ENCODE data around the gene ZNF366. TPM values are rescaled to one million over a fixed set of nuclear protein-coding genes. Genes with fewer than 3 reads are reported as not detected.
A peak's percentile ranks its signal among the peaks of the same experiment; 100 is the strongest.

Gene ZNF366
- total and polyA plus RNA-seq, 3 donors from 2014 or later, result 0.96 to 2.2 (median 1.4) TPM

DNA sequence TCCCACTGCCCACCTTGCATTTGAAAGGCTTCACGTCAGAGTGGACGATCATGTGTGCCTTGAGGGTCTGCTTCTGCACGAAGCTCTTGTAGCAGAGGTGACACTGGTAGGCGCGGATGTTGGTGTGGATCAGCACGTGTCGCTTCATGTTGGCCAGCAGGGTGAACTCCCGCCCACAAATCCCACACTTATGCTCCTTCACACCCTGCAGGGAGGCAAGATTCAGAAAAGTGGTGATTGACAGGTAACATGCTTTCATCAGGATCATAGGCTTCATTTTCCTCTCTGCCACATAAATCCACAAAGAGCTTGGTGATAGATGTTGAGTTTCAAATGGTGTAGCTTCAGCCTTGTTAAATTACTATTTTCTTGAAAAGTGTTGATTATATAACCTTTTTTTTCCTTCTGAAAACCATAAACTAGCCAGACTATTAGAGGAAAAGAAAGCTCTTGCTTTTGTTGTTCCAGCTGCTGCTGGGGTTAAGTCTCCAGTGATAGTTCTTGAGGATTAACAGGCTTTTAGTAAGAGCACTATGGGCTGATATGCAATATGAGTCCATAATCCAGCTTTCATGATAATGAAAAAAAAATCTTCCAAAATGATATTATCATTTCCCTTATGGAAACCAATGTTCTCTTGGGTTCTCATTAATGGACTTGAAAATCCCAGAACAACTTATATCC lies 50.7 kb downstream of the ZNF366 start:
- Histone ChIP-seq H3K9me3 (no peaks in the 10 kb centered on the region), H3K27me3 (no peaks in the 10 kb centered on the region), H3K4me3 (no peak overlapping the region), H3K36me3 (ENCODE audit: low read depth, missing control alignments) (no peaks in the 10 kb centered on the region), H3K27ac (no peak overlapping the region), H3K4me1 (peaks cover 20% of the 10 kb centered on the region)
- intact Hi-C loops (cut with DNase I; ENCODE audit: low total_unique reads), result no loop called here
- TF ChIP-seq POLR2A (IDR thresholded peaks at IDR 0.05), result no peak
- TF ChIP-seq, protein P1, sequence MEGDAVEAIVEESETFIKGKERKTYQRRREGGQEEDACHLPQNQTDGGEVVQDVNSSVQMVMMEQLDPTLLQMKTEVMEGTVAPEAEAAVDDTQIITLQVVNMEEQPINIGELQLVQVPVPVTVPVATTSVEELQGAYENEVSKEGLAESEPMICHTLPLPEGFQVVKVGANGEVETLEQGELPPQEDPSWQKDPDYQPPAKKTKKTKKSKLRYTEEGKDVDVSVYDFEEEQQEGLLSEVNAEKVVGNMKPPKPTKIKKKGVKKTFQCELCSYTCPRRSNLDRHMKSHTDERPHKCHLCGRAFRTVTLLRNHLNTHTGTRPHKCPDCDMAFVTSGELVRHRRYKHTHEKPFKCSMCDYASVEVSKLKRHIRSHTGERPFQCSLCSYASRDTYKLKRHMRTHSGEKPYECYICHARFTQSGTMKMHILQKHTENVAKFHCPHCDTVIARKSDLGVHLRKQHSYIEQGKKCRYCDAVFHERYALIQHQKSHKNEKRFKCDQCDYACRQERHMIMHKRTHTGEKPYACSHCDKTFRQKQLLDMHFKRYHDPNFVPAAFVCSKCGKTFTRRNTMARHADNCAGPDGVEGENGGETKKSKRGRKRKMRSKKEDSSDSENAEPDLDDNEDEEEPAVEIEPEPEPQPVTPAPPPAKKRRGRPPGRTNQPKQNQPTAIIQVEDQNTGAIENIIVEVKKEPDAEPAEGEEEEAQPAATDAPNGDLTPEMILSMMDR (IDR thresholded peaks at IDR 0.05), result no peak
- DNase-seq, result no peak
- WGBS, 2 donors, result 95 to 96% methylated on average over 8 of the region's 8 CpGs

DNA sequence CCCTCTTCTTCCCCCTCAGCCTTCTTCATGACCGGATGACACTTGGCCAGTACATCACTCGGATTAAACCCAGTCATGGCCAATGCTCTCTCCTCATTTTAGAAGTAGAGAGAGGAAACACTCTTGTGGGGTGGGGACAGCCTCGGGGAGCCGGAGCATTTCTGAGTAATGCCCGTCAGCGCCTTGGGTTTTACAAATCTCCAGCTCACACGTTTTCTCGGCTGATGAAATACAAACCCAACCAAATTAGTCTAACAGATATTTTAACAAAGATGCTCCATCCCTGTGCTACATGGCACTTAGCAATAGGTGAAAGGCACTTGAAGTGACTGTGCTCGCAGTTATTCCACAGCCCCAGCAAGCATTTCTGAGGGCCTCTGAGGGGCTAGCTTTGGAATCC lies 51.7 kb downstream of the ZNF366 start:
- no peak for DNase-seq
- H3K27ac ChIP-seq, result no peak overlapping the region
- peaks cover 23% of the 10 kb centered on the region for H3K4me1 ChIP-seq
- no peaks in the 10 kb centered on the region for H3K27me3 ChIP-seq
- H3K9me3 ChIP-seq, result no peaks in the 10 kb centered on the region
- no peak for TF ChIP-seq POLR2A (IDR thresholded peaks at IDR 0.05)
- TF ChIP-seq, protein P1 (IDR thresholded peaks at IDR 0.05), result no peak
- 83 to 90% methylated on average over 9 of the region's 9 CpGs for WGBS, 2 donors
- intact Hi-C loops (cut with DNase I; ENCODE audit: low total_unique reads), result no loop called here
- no peaks in the 10 kb centered on the region for H3K36me3 ChIP-seq (ENCODE audit: low read depth, missing control alignments)
- H3K4me3 ChIP-seq, result no peak overlapping the region

DNA sequence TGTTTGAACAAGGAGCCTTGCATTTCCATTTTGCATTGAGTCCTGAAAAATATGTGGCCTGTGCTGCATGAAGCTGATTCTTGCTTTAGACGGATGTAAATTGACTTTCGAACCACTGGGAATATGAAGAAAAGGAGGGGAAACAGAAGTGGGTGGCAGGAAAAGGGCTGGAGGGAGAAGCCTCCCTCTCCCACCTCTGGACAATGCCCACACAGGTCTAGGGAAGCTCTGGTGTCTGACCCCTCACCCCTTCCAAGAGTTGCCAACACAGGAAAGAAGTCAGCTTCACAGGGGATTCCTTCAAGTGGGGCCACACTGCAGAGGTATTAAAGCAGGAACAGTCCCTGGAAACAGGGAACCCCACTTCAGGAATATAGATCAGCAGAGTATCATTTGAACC lies 52.2 kb downstream of the ZNF366 start:
- no peaks in the 10 kb centered on the region for H3K9me3 ChIP-seq
- WGBS, 2 donors, result 85 to 86% methylated on average over 2 of the region's 2 CpGs
- H3K27ac ChIP-seq, result no peak overlapping the region
- DNase-seq, result no peak
- peaks cover 23% of the 10 kb centered on the region for H3K4me1 ChIP-seq
- no peaks in the 10 kb centered on the region for H3K36me3 ChIP-seq (ENCODE audit: low read depth, missing control alignments)
- H3K4me3 ChIP-seq, result no peak overlapping the region
- intact Hi-C loops (cut with DNase I; ENCODE audit: low total_unique reads), result no loop called here
- no peaks in the 10 kb centered on the region for H3K27me3 ChIP-seq
- TF ChIP-seq, protein P1 (IDR thresholded peaks at IDR 0.05), result no peak

DNA sequence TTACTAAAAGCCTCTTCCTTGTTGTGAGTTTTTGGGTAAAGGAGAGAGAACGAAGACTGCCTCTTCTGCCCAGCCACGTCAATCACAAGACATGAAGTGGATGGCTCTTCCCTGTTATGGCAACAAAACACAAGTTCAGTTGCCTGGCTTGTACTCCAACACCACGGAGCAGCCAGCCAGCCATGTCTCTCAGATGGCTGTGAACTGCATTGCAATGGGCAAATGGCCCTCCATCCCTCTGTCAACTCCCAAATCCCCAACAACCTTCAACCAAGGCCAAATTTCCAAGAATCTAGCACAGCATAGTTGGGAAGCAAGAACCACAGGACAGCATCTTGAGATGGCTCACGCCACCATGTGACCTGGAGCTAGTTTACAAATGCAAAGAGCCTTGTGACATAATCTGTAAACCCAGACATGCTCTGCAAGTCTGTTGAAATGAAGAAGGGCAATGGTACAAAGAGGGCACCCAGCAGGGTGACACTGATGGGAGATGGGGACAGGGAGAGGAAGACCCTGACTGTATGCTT lies 53.9 kb downstream of the ZNF366 start:
- Histone ChIP-seq H3K36me3 (ENCODE audit: low read depth, missing control alignments) (no peaks in the 10 kb centered on the region), H3K4me1 (peaks cover 19% of the 10 kb centered on the region), H3K27ac (peak overlapping the region in 1 of 2 donors; percentile 19), H3K9me3 (no peaks in the 10 kb centered on the region), H3K27me3 (no peaks in the 10 kb centered on the region), H3K4me3 (no peak overlapping the region)
- WGBS, 2 donors, result 51 to 73% methylated on average over 4 of the region's 4 CpGs
- DNase-seq, result no peak
- no peak for TF ChIP-seq POLR2A (IDR thresholded peaks at IDR 0.05)
- TF ChIP-seq, protein P1 (IDR thresholded peaks at IDR 0.05), result no peak
- intact Hi-C loops (cut with DNase I; ENCODE audit: low total_unique reads), result no loop called here

All from testis (tissue), 3 donors.